OCI-LY3 (cell line): Measurements from ENCODE around the gene PLA2G2F.

Source experiments
- H2AFZ ChIP-seq: fragments of 200-600, 300-600 bp; shearing (Covaris generic); 2 replicates; pipeline ENCODE4 v1.6.0; 2014; ENCODE audit warnings: antibody characterized with exemption, low read depth, low read length
- H3K27ac ChIP-seq: fragments of 200-600, 300-600 bp; sonication (generic); 2 replicates; pipeline ENCODE4 v1.5.1; 2014; ENCODE audit warnings: mild to moderate bottlenecking, low read length, moderate library complexity, mixed read lengths
- H3K27me3 ChIP-seq: fragments of 200-600, 300-600 bp; sonication (generic); 2 replicates; pipeline ENCODE4 v1.6.1; 2014; ENCODE audit warnings: low read depth, low read length, mixed read lengths
- H3K36me3 ChIP-seq: fragments of 200-600, 300-600 bp; sonication (generic); replicated peaks from 2 replicates; pipeline ENCODE3; 2014; ENCODE audit warnings: low read depth, low read length, mixed read lengths
- H3K4me1 ChIP-seq: fragments of 300-600, 200-600 bp; sonication (generic); 2 replicates; pipeline ENCODE4 v1.6.1; 2014; ENCODE audit warnings: low read length, mixed read lengths
- H3K4me2 ChIP-seq: fragments of 200-600, 300-600 bp; sonication (generic); 2 replicates; pipeline ENCODE4 v1.6.1; 2014; ENCODE audit warnings: low read length, mixed read lengths
- H3K4me3 ChIP-seq: fragments of 300-600, 200-600 bp; sonication (generic); 2 replicates; pipeline ENCODE4 v1.5.1; 2014; ENCODE audit warnings: antibody characterized with exemption, mild to moderate bottlenecking, low read length, moderate library complexity
- H3K79me2 ChIP-seq: fragments of 300-600, 200-600 bp; shearing (Covaris generic); 2 replicates; pipeline ENCODE4 v1.6.1; 2014; ENCODE audit warnings: mild to moderate bottlenecking, low read length, mixed read lengths
- H3K9ac ChIP-seq: fragments of 300-600, 200-600 bp; shearing (Covaris generic); 2 replicates; pipeline ENCODE4 v1.6.0; 2014; ENCODE audit warnings: mild to moderate bottlenecking, low read length, moderate library complexity
- H3K9me3 ChIP-seq: fragments of 200-600, 300-600 bp; shearing (Covaris generic); 2 replicates; pipeline ENCODE4 v1.6.1; 2014; ENCODE audit warnings: low read length, mixed read lengths; ENCODE audit not compliant: insufficient read depth
- H4K20me1 ChIP-seq: fragments of 200-600, 300-600 bp; sonication (generic); 2 replicates; pipeline ENCODE4 v1.6.1; 2016; ENCODE audit warnings: low read length, mixed read lengths; ENCODE audit not compliant: insufficient read depth
- EZH2phosphoT487 ChIP-seq: fragments of 200-600 bp; shearing (Covaris generic); IDR thresholded peaks from 2 replicates; pipeline ENCODE4 v1.6.1; 2018; ENCODE audit warnings: antibody characterized with exemption, mixed run types, low read depth
- TF ChIP-seq, protein P1 (sequence below): fragments of 200-600, 300-600 bp; sonication (generic); IDR thresholded peaks from 2 replicates; pipeline ENCODE4 v1.5.1; 2014; ENCODE audit warnings: antibody characterized with exemption, low read length, low read depth

The PLA2G2F gene

DNA sequence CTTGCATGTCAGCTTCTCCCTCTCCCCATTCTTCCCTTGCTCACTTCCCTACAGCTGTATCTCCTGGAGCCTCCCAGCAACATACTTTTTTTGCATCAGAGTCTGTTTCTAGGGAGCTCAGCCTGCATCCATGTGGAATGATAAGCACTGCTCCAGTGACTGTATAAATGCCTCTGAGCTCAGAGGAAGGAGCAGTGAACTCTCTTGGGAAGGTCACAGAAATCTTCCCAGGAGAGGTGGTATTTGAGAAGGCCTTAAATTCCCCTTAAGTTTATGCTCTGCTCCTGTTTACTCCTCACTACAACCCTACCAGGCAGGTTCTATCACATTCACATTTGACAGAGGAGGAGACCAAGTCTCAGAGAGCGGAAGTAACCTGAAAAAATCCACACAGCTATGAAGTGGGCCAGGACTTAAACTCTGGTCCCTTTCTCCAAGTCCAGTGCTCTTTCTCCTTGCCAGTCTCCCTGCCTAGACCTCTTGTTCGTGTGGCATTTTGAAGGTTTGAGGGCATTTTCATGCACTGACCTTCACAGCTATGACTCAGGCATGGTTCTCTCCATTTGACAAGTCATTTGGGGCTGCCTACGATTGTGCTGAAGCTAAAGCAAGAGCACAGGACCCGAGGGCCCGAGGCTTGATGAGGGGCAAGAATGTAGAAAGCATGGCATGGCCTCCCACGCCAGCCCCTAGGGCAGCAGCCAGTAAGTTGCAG, 41.2 kb downstream of the PLA2G2F start:
- Histone ChIP-seq H3K27me3 (no peaks in the 10 kb centered on the region), H3K4me3 (no peak overlapping the region), H3K9ac (no peak overlapping the region), H2AFZ (no peak overlapping the region), H3K4me1 (peaks cover 4% of the 10 kb centered on the region), H3K79me2 (no peaks in the 10 kb centered on the region), H4K20me1 (no peaks in the 10 kb centered on the region), H3K36me3 (no peaks in the 10 kb centered on the region), H3K9me3 (no peaks in the 10 kb centered on the region), H3K4me2 (no peak overlapping the region), H3K27ac (no peak overlapping the region)
- no peak for TF ChIP-seq EZH2phosphoT487
- TF ChIP-seq, protein P1, sequence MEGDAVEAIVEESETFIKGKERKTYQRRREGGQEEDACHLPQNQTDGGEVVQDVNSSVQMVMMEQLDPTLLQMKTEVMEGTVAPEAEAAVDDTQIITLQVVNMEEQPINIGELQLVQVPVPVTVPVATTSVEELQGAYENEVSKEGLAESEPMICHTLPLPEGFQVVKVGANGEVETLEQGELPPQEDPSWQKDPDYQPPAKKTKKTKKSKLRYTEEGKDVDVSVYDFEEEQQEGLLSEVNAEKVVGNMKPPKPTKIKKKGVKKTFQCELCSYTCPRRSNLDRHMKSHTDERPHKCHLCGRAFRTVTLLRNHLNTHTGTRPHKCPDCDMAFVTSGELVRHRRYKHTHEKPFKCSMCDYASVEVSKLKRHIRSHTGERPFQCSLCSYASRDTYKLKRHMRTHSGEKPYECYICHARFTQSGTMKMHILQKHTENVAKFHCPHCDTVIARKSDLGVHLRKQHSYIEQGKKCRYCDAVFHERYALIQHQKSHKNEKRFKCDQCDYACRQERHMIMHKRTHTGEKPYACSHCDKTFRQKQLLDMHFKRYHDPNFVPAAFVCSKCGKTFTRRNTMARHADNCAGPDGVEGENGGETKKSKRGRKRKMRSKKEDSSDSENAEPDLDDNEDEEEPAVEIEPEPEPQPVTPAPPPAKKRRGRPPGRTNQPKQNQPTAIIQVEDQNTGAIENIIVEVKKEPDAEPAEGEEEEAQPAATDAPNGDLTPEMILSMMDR = no peak

DNA sequence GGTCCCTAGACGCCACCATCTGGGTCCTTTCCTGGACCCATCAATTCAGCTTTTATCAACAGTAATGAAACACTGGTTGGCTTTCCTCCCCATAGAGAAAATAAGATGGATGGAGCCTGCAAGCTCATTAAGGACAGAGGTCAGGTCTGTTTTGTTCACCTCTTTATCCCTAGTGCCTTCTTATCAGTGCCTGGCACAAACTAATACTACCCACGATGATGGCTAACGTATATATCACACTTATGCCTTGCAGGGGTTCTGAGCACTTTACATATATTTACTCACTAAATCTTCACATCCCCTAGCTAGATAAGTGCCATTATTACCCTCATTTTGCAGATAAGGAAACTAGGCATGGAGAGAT, 41.7 kb downstream of the PLA2G2F start:
- Histone ChIP-seq H3K79me2 (no peaks in the 10 kb centered on the region), H3K9ac (no peak overlapping the region), H3K4me1 (peaks cover 7% of the 10 kb centered on the region), H3K27me3 (no peaks in the 10 kb centered on the region), H3K36me3 (no peaks in the 10 kb centered on the region), H3K27ac (no peak overlapping the region), H2AFZ (no peak overlapping the region), H3K9me3 (no peaks in the 10 kb centered on the region), H4K20me1 (no peaks in the 10 kb centered on the region), H3K4me3 (no peak overlapping the region), H3K4me2 (no peak overlapping the region)
- no peak for TF ChIP-seq EZH2phosphoT487
- TF ChIP-seq, protein P1 = no peak

DNA sequence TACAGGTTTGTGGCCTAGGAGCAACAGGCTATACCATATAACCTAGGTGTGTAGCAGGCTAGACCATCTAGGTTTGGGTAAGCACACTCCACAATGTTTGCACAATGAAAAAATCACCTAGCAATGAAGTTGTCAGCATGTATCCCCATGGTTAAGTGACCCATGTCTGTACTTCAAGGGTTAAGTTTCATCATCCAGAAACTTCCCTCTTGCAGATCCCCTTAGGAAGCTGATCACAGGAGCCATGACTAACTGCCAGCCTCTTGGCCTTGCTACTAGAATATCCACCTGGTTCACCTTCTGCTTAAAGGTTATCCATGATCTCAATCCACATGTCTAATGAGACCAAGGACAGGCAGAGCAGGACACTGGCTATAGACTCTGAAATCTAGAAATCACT, 43.3 kb downstream of the PLA2G2F start:
- Histone ChIP-seq H3K4me1 (peaks cover 14% of the 10 kb centered on the region), H3K9me3 (no peaks in the 10 kb centered on the region), H2AFZ (no peak overlapping the region), H4K20me1 (no peaks in the 10 kb centered on the region), H3K27me3 (no peaks in the 10 kb centered on the region), H3K36me3 (no peaks in the 10 kb centered on the region), H3K4me3 (no peak overlapping the region), H3K27ac (no peak overlapping the region), H3K4me2 (no peak overlapping the region), H3K79me2 (no peaks in the 10 kb centered on the region), H3K9ac (no peak overlapping the region)
- TF ChIP-seq, protein P1 = no peak
- no peak for TF ChIP-seq EZH2phosphoT487

DNA sequence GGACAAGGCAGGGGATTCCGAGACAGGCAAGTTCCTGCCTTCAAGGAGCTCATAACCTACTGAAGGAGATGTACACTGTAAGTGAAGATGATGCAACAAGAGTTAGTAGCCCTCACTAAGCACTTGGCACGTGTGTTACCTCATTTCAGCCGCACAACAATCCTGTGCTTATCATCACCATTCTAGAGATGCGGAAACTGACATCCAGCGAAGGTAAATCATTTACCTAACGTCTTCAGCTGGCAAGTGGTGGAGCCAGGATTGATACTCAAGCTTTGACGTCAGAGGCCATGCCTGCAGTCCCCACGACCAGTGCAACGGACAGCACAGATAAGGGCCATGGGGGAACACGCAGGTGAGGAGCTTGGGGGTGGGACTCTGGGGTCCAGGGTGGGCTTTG, 43.9 kb downstream of the PLA2G2F start:
- Histone ChIP-seq H3K27me3 (no peaks in the 10 kb centered on the region), H3K9me3 (no peaks in the 10 kb centered on the region), H3K4me1 (peaks cover 14% of the 10 kb centered on the region)

More for the DNA sequence above, 43.9 kb downstream of the PLA2G2F start:
- H3K4me3 ChIP-seq = no peak overlapping the region
- no peak overlapping the region for H3K9ac ChIP-seq
- TF ChIP-seq, protein P1 = no peak
- TF ChIP-seq EZH2phosphoT487 = no peak
- no peak overlapping the region for H3K4me2 ChIP-seq
- no peak overlapping the region for H2AFZ ChIP-seq
- no peaks in the 10 kb centered on the region for H3K36me3 ChIP-seq
- no peaks in the 10 kb centered on the region for H3K79me2 ChIP-seq
- H3K27ac ChIP-seq = no peak overlapping the region
- no peaks in the 10 kb centered on the region for H4K20me1 ChIP-seq
